SU-DHL-6 (cell line): ENCODE results near the gene NUBPL.

ENCODE experiments used
- H2AFZ ChIP-seq: fragments of 200-600 bp; sonication (generic); 2 replicates; pipeline ENCODE4 v1.6.1; 2014; ENCODE audit warnings: low read depth, mild to moderate bottlenecking, moderate library complexity, mixed read lengths, antibody characterized with exemption, low read length; ENCODE audit not compliant: severe bottlenecking
- H3F3A ChIP-seq: fragments of 200-600 bp; shearing (Covaris generic); 2 replicates; pipeline ENCODE4 v1.6.0; 2016; ENCODE audit warnings: antibody characterized with exemption, mild to moderate bottlenecking; ENCODE audit not compliant: insufficient read depth
- H3K27ac ChIP-seq: fragments of 200-600 bp; sonication (generic); 2 replicates; pipeline ENCODE4 v1.5.1; 2016; ENCODE audit warnings: low read depth, mild to moderate bottlenecking, low read length, moderate library complexity, mixed read lengths
- H3K27me3 ChIP-seq: fragments of 200-600 bp; sonication (generic), shearing (Covaris generic); 2 replicates; pipeline ENCODE4 v1.6.0; 2014; ENCODE audit warnings: mild to moderate bottlenecking, low read length
- H3K36me3 ChIP-seq: fragments of 200-600 bp; sonication (generic); 2 replicates; pipeline ENCODE4 v1.6.1; 2014; ENCODE audit warnings: mild to moderate bottlenecking, low read length, mixed read lengths
- H3K4me2 ChIP-seq: fragments of 300-600, 200-600 bp; shearing (Covaris generic), sonication (generic); 2 replicates; pipeline ENCODE4 v1.6.0; 2014; ENCODE audit warnings: low read length, low read depth, mild to moderate bottlenecking; ENCODE audit not compliant: poor library complexity, severe bottlenecking
- H3K4me3 ChIP-seq: fragments of 200-600 bp; sonication (generic); 2 replicates; pipeline ENCODE4 v1.5.1; 2014; ENCODE audit warnings: antibody characterized with exemption, low read length, mild to moderate bottlenecking, mixed read lengths; ENCODE audit not compliant: insufficient read depth, poor library complexity, severe bottlenecking
- H3K79me2 ChIP-seq: fragments of 200-600 bp; sonication (generic); 2 replicates; pipeline ENCODE4 v1.6.1; 2014; ENCODE audit warnings: mild to moderate bottlenecking, low read length, moderate library complexity; ENCODE audit not compliant: insufficient read depth
- H3K9ac ChIP-seq: fragments of 200-600 bp; sonication (generic); 2 replicates; pipeline ENCODE4 v1.7.0; 2014; ENCODE audit warnings: mild to moderate bottlenecking, low read length
- H3K9me2 ChIP-seq: fragments of 200-600 bp; sonication (generic); replicated peaks from 2 replicates; pipeline ENCODE4 v1.6.1; 2014; ENCODE audit warnings: low read length; ENCODE audit not compliant: insufficient read depth
- H3K9me3 ChIP-seq: fragments of 200-600 bp; sonication (generic); 2 replicates; pipeline ENCODE4 v1.6.1; 2014; ENCODE audit warnings: low read length, mixed read lengths; ENCODE audit not compliant: insufficient read depth
- H4K20me1 ChIP-seq: fragments of 200-600 bp; sonication (generic); 2 replicates; pipeline ENCODE4 v1.6.1; 2014; ENCODE audit warnings: low read depth, mild to moderate bottlenecking, antibody characterized with exemption, low read length, moderate library complexity, mixed read lengths
- CTCF ChIP-seq: fragments of 200-600 bp; sonication (generic); IDR thresholded peaks from one replicate; pipeline ENCODE4 v1.5.1; 2017; ENCODE audit warnings: antibody characterized with exemption, mild to moderate bottlenecking, low read length, moderate library complexity; ENCODE audit not compliant: insufficient read depth, poor library complexity, severe bottlenecking
- EZH2phosphoT487 ChIP-seq: fragments of 200-600 bp; sonication (generic), shearing (Covaris generic); conservative IDR thresholded peaks from 2 replicates; pipeline ENCODE4 v1.6.1; 2018; ENCODE audit warnings: mild to moderate bottlenecking, antibody characterized with exemption, low read length, moderate library complexity, mixed read lengths

NUBPL gene

GRCh38 chr14:31582286-31582691, 21.1 kb downstream of the NUBPL start:
- no peaks in the 10 kb centered on the region for H3K9me2 ChIP-seq
- no peaks in the 10 kb centered on the region for H3K36me3 ChIP-seq
- no peaks in the 10 kb centered on the region for H3K79me2 ChIP-seq
- no peaks in the 10 kb centered on the region for H3K27me3 ChIP-seq
- no peak overlapping the region for H3K9ac ChIP-seq
- H3K4me3 ChIP-seq = no peak overlapping the region
- TF ChIP-seq EZH2phosphoT487 (no peak), CTCF (no peak)
- no peaks in the 10 kb centered on the region for H4K20me1 ChIP-seq
- no peak overlapping the region for H2AFZ ChIP-seq
- no peak overlapping the region for H3K27ac ChIP-seq
- H3K9me3 ChIP-seq = no peaks in the 10 kb centered on the region
- H3F3A ChIP-seq = no peaks in the 10 kb centered on the region
- H3K4me2 ChIP-seq = no peak overlapping the region

GRCh38 chr14:31582836-31583452, 21.7 kb downstream of the NUBPL start:
- H3F3A ChIP-seq = no peaks in the 10 kb centered on the region
- H4K20me1 ChIP-seq = no peaks in the 10 kb centered on the region
- H3K9me2 ChIP-seq = no peaks in the 10 kb centered on the region
- no peaks in the 10 kb centered on the region for H3K27me3 ChIP-seq
- H3K9me3 ChIP-seq = no peaks in the 10 kb centered on the region
- no peak overlapping the region for H3K4me3 ChIP-seq
- no peaks in the 10 kb centered on the region for H3K79me2 ChIP-seq
- no peak overlapping the region for H3K4me2 ChIP-seq
- H3K36me3 ChIP-seq = no peaks in the 10 kb centered on the region
- TF ChIP-seq CTCF (no peak), EZH2phosphoT487 (no peak)
- H2AFZ ChIP-seq = no peak overlapping the region
- H3K9ac ChIP-seq = no peak overlapping the region
- no peak overlapping the region for H3K27ac ChIP-seq

GRCh38 chr14:31590206-31590605, 29.0 kb downstream of the NUBPL start:
- no peaks in the 10 kb centered on the region for H3K27me3 ChIP-seq
- TF ChIP-seq EZH2phosphoT487 (no peak), CTCF (no peak)
- no peaks in the 10 kb centered on the region for H3F3A ChIP-seq
- H3K9me3 ChIP-seq = no peaks in the 10 kb centered on the region
- no peak overlapping the region for H3K4me2 ChIP-seq
- 0 out of 2 replicates have a peak, but pooled peaks cover 2% of the 10 kb centered on the region for H4K20me1 ChIP-seq
- no peak overlapping the region for H3K4me3 ChIP-seq
- H3K36me3 ChIP-seq = no peaks in the 10 kb centered on the region
- H3K9me2 ChIP-seq = no peaks in the 10 kb centered on the region
- H3K79me2 ChIP-seq = no peaks in the 10 kb centered on the region
- H2AFZ ChIP-seq = no peak overlapping the region
- H3K9ac ChIP-seq = no peak overlapping the region
- no peak overlapping the region for H3K27ac ChIP-seq
